Measurements from ENCODE around the gene ZBTB8OS. TPM values are rescaled to one million over a fixed set of nuclear protein-coding genes. Genes with fewer than 3 reads are reported as not detected.

Gene ZBTB8OS
- total RNA-seq, 1 experiment from 2014 or later, result 49.2 TPM

GRCh38 chr1:32612189-32612881 is 38.0 kb downstream of the ZBTB8OS start:
- RAD21 ChIA-PET (ENCODE audit: low non-redundant PET in 1 of 2, low total read pairs in 2 of 2, uncharacterized antibody in 2 of 2, unreplicated experiment in 2 of 2), result no interaction called here
- TF ChIP-seq YY1 (IDR thresholded peaks at IDR 0.05; ENCODE audit: extremely low read depth, insufficient replicate concordance, low read depth, low read length), result peak; percentile 30
- no peak for TF ChIP-seq ELF1 (IDR thresholded peaks at IDR 0.05; ENCODE audit: borderline replicate concordance, low read depth)
- no peak for TF ChIP-seq ATF3 (IDR thresholded peaks at IDR 0.05)
- no peak for TF ChIP-seq JUND (IDR thresholded peaks at IDR 0.05)
- TF ChIP-seq SP1 (IDR thresholded peaks at IDR 0.05; ENCODE audit: low read depth), result peak; percentile 56; the same call in 1 of the 2 replicates
- TF ChIP-seq POLR2A (IDR thresholded peaks at IDR 0.05; ENCODE audit: borderline replicate concordance, extremely low read depth, insufficient read depth, insufficient read length), result peak; percentile 78
- no peak for TF ChIP-seq EGR1 (IDR thresholded peaks at IDR 0.05; ENCODE audit: low read depth)
- no peak for TF ChIP-seq RAD21 (IDR thresholded peaks at IDR 0.05; ENCODE audit: low read depth)
- peak; percentile 67 for TF ChIP-seq ZBTB33 (IDR thresholded peaks at IDR 0.05; ENCODE audit: extremely low read depth, insufficient replicate concordance, low read length)
- no peak for TF ChIP-seq ZNF274 (IDR thresholded peaks at IDR 0.05; ENCODE audit: low read depth, low read length)
- no peak for TF ChIP-seq CTCF (IDR thresholded peaks at IDR 0.05 in 2 of 3, conservative IDR thresholded peaks at IDR 0.05 in 1 of 3; ENCODE audit: borderline replicate concordance in 1 of 3, insufficient read depth in 1 of 3, low read depth in 2 of 3, low read length in 2 of 3)
- no peak for TF ChIP-seq EZH2phosphoT487 (IDR thresholded peaks at IDR 0.05; ENCODE audit: borderline replicate concordance)
- no peak for TF ChIP-seq CEBPB (IDR thresholded peaks at IDR 0.05; ENCODE audit: low read depth)
- no peak for TF ChIP-seq ZFX (IDR thresholded peaks at IDR 0.05)
- TF ChIP-seq SIN3A (IDR thresholded peaks at IDR 0.05; ENCODE audit: low read depth), result 0 out of 2 replicates have a peak, but pooled peaks have one; percentile 29
- no peak for TF ChIP-seq EZH2 (IDR thresholded peaks at IDR 0.05)
- TF ChIP-seq REST (IDR thresholded peaks at IDR 0.05; ENCODE audit: low read depth), result no peak
- TF ChIP-seq TCF7L2 (IDR thresholded peaks at IDR 0.05; ENCODE audit: borderline replicate concordance, extremely low read depth, insufficient read depth, insufficient read length), result no peak
- TF ChIP-seq POLR2AphosphoS5 (IDR thresholded peaks at IDR 0.05; ENCODE audit: low read depth, low read length), result peak; percentile 87
- no peak for TF ChIP-seq SRF (IDR thresholded peaks at IDR 0.05; ENCODE audit: low read depth)

More at GRCh38 chr1:32612189-32612881, 38.0 kb downstream of the ZBTB8OS start:
- intact Hi-C loops (cut with micrococcal nuclease), result no loop called here
- H3K27ac ChIP-seq (ENCODE audit: low read depth, low read length), result peak overlapping the region; percentile 20
- no peak overlapping the region for H2AFZ ChIP-seq (ENCODE audit: low read depth, low read length, poor library complexity, severe bottlenecking)
- ATAC-seq, result peak; percentile 100
- POLR2A ChIA-PET, result interaction anchor here (1.1 to 1.6 kb wide), 4 partner anchors 10 to 164 kb away, joined by 3 to 4 read pairs (median 3); no protein-coding TSS in a partner anchor
- H3K9ac ChIP-seq (ENCODE audit: low read length), result peak overlapping the region; percentile 68
- CTCF ChIA-PET, result no interaction called here
- H3K4me1 ChIP-seq (ENCODE audit: control insufficient read depth in 1 of 2, insufficient read depth in 2 of 2, low read length in 2 of 2), result peaks cover 9 to 13% of the 10 kb centered on the region in 2 experiments
- peak overlapping the region; percentile 52 to 74 for H3K4me3 ChIP-seq (replicated peaks in 1 of 2; ENCODE audit: low read depth in 1 of 2, low read length in 2 of 2)
- H3K9me2 ChIP-seq (ENCODE audit: insufficient read depth), result no peaks in the 10 kb centered on the region
- H3K9me3 ChIP-seq (ENCODE audit: control insufficient read depth in 1 of 2, insufficient read depth in 1 of 2, low read depth in 1 of 2, low read length in 2 of 2), result no peaks in the 10 kb centered on the region
- peak; percentile 62 for DNase-seq (ENCODE audit: low read depth, low spot score)
- TSS peak; percentile 89 for BruUV-seq (replicated peaks)
- H3K27me3 ChIP-seq (ENCODE audit: insufficient read depth, low read length), result no peaks in the 10 kb centered on the region
- H4K20me1 ChIP-seq (ENCODE audit: insufficient read depth), result no peaks in the 10 kb centered on the region
- no peaks in the 10 kb centered on the region for H3K36me3 ChIP-seq (ENCODE audit: control insufficient read depth in 1 of 2, insufficient read depth in 2 of 2, low read length in 2 of 2)
- peak overlapping the region; percentile 97 for H3K4me2 ChIP-seq (ENCODE audit: low read length)
- H3K79me2 ChIP-seq (ENCODE audit: insufficient read depth, low read length), result no peaks in the 10 kb centered on the region

Measured in HCT116 (cell line).